GM06990 (cell line): ENCODE data around the gene TDRD12.
"Not testable (repeated sequence)": the region's sequence is repeated elsewhere in the genome, so short reads cannot be mapped to it uniquely, and the experiment has no call there.

ENCODE experiments used
- DNase-seq: peaks from one replicate; pipeline ENCODE4 v3.0.0-alpha.2; 2011; ENCODE audit not compliant: insufficient read length; ENCODE audit errors: extremely low read depth
- H3K27me3 ChIP-seq: replicated peaks from 2 replicates; pipeline ENCODE4 v1.6.0; 2011; ENCODE audit warnings: low read length; ENCODE audit not compliant: control insufficient read depth, insufficient read depth
- H3K36me3 ChIP-seq: 2 replicates; pipeline ENCODE4 v1.5.1; 2011; ENCODE audit warnings: low read length; ENCODE audit not compliant: control insufficient read depth, insufficient read depth
- H3K4me3 ChIP-seq: replicated peaks from 2 replicates; pipeline ENCODE4 v1.5.1; 2011; ENCODE audit warnings: low read depth, mild to moderate bottlenecking, control low read depth, low read length
- CTCF ChIP-seq: IDR thresholded peaks from 2 replicates; pipeline ENCODE4 v1.5.1; 2011; ENCODE audit warnings: low read length, control low read depth, mild to moderate bottlenecking, inconsistent platforms; ENCODE audit not compliant: insufficient read depth, poor library complexity, severe bottlenecking

The TDRD12 gene

GRCh38 chr19:32866564-32867265 is 147.1 kb downstream of the TDRD12 start:
- no peaks in the 10 kb centered on the region for H3K36me3 ChIP-seq
- DNase-seq = no peak
- no peak overlapping the region for H3K4me3 ChIP-seq
- TF ChIP-seq CTCF = no peak
- H3K27me3 ChIP-seq = no peaks in the 10 kb centered on the region; the same call in 1 of the 2 replicates

GRCh38 chr19:32867436-32867835 is 147.9 kb downstream of the TDRD12 start:
- not testable (repeated sequence) for DNase-seq, H3K27me3 ChIP-seq, H3K4me3 ChIP-seq, H3K36me3 ChIP-seq

- no peak for TF ChIP-seq CTCF
- DNase-seq = no peak
- Histone ChIP-seq H3K36me3 (no peaks in the 10 kb centered on the region), H3K27me3 (no peaks in the 10 kb centered on the region; the same call in 1 of the 2 replicates), H3K4me3 (no peak overlapping the region)
Observed at GRCh38 chr19:32868206-32868950, 148.8 kb downstream of the TDRD12 start.

- H3K27me3 ChIP-seq = no peaks in the 10 kb centered on the region; the same call in 1 of the 2 replicates
- no peak for DNase-seq
- no peak for TF ChIP-seq CTCF
- no peaks in the 10 kb centered on the region for H3K36me3 ChIP-seq
- H3K4me3 ChIP-seq = no peak within 1 kb of the TSS
Observed at GRCh38 chr19:32869369-32869965, 149.9 kb downstream of the TDRD12 start, which contains the start of gene SLC7A9. TSS of gene SLC7A9 (minus strand) at chr19:32869767. CDS start at chr19:32868534, 1,233 bp downstream.

- no peak for DNase-seq
Observed at GRCh38 chr19:32869966-32870573, 150.5 kb downstream of the TDRD12 start.

More at GRCh38 chr19:32869966-32870573, 150.5 kb downstream of the TDRD12 start:
- H3K27me3 ChIP-seq = no peaks in the 10 kb centered on the region; the same call in 1 of the 2 replicates
- no peak for TF ChIP-seq CTCF
- no peaks in the 10 kb centered on the region for H3K36me3 ChIP-seq
- no peak overlapping the region for H3K4me3 ChIP-seq
